Fibroblast of lung (primary cell): Measurements from ENCODE around the gene OCA2.

ENCODE experiments used
- CTCF ChIP-seq, 2 donors: IDR thresholded peaks in 1 of 2; conservative IDR thresholded peaks in 1 of 2; 1 replicate in 1 of 2; 2 replicates in 1 of 2; pipeline ENCODE4 v1.5.1; 2011 to 2012; ENCODE audit warnings: low read length in 2 of 2, control low read depth in 1 of 2, inconsistent platforms in 1 of 2, low read depth in 1 of 2, mild to moderate bottlenecking in 1 of 2
- EZH2 ChIP-seq: IDR thresholded peaks from 2 replicates; pipeline ENCODE4 v1.5.1; 2012; ENCODE audit warnings: low read length, control low read depth, mild to moderate bottlenecking; ENCODE audit errors: missing control alignments

- no peak for TF ChIP-seq CTCF (conservative IDR thresholded peaks at IDR 0.05 in 1 of 2, IDR thresholded peaks at IDR 0.05 in 1 of 2; ENCODE audit: low read depth in 1 of 2, low read length in 2 of 2)
- no peak for TF ChIP-seq EZH2
Measured at GRCh38 chr15:28079313-28079969, 19.7 kb downstream of the OCA2 start.
